SK-N-SH treated with all-trans-retinoic acid at 6 μM for 48 hours (cell line): Measurements from ENCODE around the gene PPIL4.

Experiments
- ARNTL ChIP-seq: fragments of 450-650 bp; formaldehyde crosslinking; IDR thresholded peaks from 2 replicates; pipeline ENCODE4 v1.5.0; 2020; ENCODE audit warnings: low read depth, mild to moderate bottlenecking, moderate library complexity, borderline replicate concordance
- CREB5 ChIP-seq: fragments of 250-450 bp; sonication (Bioruptor Pico); IDR thresholded peaks from 2 replicates; pipeline ENCODE4 v1.5.1; 2020; ENCODE audit warnings: low read depth, mild to moderate bottlenecking, moderate library complexity
- CSRNP3 ChIP-seq: fragments of 250-450 bp; sonication (Bioruptor Pico); IDR thresholded peaks from 2 replicates; pipeline ENCODE4 v1.5.1; 2021; ENCODE audit warnings: mild to moderate bottlenecking, moderate library complexity
- GLIS3 ChIP-seq: fragments of 250-450 bp; sonication (Bioruptor Pico); IDR thresholded peaks from 2 replicates; pipeline ENCODE4 v1.5.0; 2020; ENCODE audit warnings: mild to moderate bottlenecking, moderate library complexity
- PPARA ChIP-seq: fragments of 250-450 bp; sonication (Bioruptor Pico); IDR thresholded peaks from 2 replicates; pipeline ENCODE4 v1.5.0; 2020; ENCODE audit warnings: mild to moderate bottlenecking, borderline replicate concordance
- RARB ChIP-seq: fragments of 250-450 bp; sonication (Bioruptor Pico); IDR thresholded peaks from 2 replicates; pipeline ENCODE4 v1.8.0; 2021; ENCODE audit warnings: mild to moderate bottlenecking, moderate library complexity
- ZFP3 ChIP-seq: fragments of 250-450 bp; sonication (Bioruptor Pico); IDR thresholded peaks from 2 replicates; pipeline ENCODE4 v1.5.0; 2020; ENCODE audit warnings: mild to moderate bottlenecking, moderate library complexity
- ZFP30 ChIP-seq: fragments of 450-650 bp; formaldehyde crosslinking; IDR thresholded peaks from 2 replicates; pipeline ENCODE4 v1.5.0; 2022; ENCODE audit warnings: mild to moderate bottlenecking, moderate library complexity

- TF ChIP-seq CREB5 (CRISPR knock-in tag) (no peak), PPARA (CRISPR knock-in tag) (no peak), RARB (no peak), ZFP30 (CRISPR knock-in tag) (no peak), GLIS3 (CRISPR knock-in tag) (no peak), ARNTL (CRISPR knock-in tag) (no peak), ZFP3 (no peak), CSRNP3 (CRISPR knock-in tag) (no peak)
These were observed 37.4 kb downstream of the PPIL4 start for GRCh38 chr6:149508485-149508884.
